ENCODE data around the gene DHRS3.

Gene DHRS3

DNA sequence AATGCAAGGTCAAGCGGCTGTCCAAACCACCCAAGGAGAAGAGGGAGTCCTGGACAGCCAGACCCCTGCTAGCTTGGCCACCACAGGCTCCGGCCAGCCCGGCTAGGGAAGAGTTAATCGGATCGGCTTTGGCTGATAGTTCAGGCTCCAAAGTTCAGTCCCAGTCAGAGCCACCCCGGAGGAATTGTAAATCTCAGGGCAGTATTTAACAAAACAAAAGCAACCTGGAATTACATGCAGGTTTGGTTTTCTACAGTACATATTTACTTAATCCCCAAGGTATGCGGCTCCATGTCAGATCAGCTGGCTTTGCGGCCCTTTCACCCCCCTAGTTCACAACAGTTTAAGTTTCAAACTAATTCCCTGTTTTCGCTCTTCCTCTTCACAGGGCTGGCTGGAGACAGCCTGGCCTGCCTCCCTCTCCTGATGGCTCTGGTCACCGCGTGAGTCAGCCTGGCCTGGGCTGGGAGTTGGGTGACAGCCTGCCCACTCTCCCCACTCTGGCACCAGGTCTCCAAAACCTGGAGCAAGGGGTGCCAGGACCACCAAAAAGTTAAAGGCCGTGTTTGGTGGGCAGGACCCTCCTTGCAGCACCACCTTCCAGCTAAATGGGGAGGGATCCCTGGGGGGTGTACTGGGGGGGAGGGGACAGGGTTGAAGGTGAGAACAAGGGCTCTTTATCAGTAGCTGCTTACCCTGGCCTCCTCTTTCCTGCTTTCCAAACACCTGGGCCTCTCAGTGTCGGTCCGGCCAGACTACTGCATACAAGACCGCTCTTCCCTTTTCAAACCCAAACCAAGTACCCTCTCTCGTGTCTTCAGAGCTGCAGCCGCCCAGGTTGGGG is 1.9 kb downstream of the DHRS3 start:
- no peak for DNase-seq

DNA sequence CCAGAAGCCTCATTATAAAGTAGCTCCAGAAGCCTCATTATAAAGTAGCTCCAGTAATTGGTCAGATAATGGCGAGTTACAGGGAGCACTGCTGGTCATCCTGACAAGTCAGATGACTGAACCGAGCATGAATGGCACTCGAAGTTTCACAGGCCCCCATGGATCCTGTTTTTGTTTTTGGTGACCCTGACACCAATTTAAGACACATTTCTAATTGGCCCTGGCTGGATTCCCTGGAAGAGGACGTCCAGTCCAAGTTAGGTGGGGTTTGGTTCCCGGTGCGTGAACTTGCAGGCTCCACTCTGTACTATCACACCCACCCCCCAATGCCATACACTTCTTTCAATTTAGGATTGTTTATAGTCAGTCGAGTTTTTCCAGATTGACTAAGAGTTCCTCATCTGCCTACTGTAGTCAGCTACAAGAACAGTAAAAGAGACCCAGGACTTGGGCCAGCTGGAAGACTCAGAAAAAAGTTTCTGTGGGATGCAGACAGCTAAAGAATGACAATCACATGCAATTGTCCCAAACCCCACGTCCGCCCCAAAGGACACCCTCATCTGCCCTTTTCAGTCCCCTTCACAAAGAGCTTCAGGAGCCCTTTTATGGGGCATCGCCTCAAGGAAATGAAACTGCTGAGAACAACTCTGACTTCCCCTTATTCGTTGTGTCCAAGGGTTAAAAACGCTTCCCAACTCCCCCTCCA is 2.7 kb downstream of the DHRS3 start:
- no peak for DNase-seq

DNA sequence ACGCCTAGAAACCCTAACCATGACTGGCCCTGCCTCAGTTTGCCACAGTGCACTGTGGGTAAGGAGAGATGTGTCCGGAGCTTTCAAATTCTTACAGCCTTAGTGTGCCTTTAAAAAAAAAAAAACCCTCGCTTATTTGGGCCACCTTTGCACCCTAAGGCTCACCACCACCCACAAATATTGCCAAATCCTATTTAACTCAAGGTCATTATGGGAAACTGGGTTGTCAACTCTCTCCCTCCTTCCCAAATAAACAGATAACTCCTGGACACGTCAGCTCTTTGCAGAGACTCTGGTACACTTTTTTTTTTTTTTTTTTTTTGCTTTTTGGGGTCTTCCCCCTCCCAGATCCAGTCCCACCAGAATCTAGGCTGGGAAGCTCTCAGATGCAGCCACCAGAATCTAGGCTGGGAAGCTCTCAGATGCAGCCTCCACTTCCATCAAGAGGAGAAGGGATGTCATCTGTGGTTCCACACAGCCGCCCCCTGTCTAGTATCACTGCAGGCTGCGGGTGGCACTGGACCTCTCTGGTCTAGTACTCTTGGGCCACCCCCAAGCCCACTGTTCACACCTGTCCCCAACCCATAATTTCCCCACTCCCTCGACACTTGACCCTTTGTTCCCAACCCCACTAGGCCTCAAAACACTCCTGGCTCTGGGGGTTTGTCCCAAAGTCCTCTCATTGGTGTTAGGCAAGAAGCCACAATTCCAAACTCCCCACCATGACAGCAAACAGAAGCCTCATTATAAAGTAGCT is 3.4 kb downstream of the DHRS3 start:
- no peak for DNase-seq

DNA sequence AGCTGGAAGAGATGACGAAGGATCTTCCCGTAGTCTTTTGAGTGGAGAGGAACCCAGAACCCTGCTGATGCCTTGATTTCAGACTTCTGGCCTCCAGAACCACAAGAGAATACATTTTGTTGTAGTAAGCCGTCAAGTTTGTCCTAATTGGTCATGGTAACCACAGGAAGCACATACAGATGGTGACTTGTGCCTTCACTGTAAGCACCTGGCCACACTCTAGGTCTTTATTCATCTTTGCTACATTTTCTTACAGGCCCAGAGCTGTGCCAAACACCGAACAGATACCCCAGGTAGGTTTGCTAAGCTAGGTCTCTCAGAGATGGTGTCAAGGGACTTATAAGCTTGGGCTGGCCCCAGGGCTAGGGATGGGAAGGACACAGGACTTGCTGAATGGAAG is 4.8 kb downstream of the DHRS3 start:
- DNase-seq, result no peak

DNA sequence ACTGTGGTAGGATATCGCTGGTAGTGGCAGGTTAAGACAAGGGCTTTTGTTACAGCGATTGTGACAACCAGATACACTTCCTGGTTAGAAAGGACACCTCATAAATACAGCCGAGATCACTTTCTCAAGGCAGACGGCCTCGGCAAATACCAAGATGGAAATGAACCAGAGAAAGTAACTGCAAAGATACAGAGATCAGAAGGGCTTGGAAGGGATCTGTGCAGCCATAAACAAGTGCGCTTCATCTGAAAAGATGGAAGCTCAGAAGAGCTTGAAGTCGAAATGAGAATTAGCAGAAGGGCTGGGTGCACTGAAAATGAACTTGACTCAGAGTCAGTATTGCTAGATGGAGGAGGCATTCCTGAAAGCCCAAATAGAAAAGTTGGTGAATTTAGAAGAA is 7.1 kb downstream of the DHRS3 start:
- no peak for DNase-seq

DNA sequence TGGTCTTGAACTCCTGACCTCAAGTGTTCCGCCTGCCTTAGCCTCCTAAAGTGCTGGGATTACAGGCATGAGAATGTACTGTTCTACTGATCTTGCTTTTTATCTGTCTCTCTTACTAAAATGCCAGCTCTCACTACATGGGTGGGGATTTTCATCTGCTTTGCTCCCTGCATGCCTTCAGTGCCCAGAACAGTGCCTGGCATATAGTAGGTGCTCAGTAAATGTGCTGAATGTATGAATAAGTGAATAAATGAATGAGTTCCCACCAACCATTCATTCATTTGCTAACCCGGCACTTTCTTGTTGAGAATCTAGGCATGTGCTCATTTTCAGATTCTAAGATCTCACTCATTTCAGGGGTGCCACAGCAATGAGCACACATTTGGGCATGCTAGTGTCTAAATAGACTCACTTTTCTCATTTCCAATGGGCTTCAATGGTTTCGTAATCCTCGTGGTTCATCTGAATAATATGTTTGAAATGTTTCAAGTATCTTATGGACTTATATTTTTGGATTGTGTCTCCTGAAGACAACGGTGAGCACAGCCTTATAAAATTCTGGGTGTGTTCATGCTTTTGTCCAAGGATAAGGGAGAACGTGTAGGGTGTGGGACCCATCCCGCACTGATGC is 7.6 kb downstream of the DHRS3 start:
- no peak for DNase-seq

DNA sequence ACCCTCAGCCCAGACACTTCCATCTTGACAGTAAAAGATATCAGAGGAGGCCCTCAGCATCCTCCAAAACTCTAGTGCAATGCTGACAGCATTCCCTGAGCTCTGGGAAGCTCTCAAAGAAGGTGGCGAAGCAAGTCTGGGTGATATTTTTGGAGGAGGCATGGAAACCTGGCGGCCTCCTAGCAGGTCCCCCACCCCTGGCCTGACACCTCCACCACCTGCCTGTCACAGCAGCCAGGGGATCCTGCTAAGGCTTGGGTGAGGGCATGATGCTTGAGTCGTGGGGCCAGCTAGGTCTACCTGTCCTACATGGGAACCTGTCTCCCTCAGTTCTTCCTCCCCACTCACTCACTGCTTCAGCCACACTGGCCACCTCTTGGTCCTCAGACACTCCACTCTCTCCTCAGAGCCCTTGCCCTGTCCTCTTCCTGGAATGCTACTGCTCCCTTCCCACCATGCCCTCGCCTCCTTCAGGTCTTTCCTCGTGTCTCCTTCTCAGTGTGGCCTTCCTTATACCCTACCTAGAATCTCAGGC is 8.5 kb downstream of the DHRS3 start:
- DNase-seq, result no peak

DNA sequence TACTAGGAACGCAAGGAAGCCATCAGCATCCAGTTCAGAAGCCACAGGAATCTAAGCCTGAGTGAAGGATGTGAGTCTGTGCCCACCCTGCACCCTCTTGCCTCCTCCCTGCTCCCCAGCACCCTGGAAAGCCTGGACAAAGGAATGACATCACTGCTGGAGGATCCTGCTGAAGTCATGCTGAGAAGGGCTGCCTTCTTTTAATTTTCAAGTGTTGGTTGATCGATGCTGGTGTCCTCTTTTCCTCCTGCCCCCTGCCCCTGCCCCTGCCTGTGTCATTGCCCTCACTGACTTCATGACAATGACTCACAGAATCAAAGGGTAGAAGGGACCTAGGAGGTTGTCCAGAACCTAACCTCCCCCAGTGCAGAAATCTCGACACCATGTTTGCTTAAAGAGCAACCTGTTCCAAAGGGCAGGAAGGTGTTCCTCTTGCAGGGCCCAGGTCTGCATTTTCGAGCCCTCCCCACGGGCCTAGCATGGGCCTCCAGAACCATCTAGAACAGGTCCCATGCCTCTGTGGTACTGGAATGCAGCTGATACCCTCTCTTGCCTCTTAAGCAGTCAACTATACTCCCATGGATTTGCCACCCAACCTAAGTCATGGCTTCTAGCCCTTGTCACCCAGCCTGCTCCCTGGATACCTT is 9.6 kb downstream of the DHRS3 start:
- no peak for DNase-seq

DNA sequence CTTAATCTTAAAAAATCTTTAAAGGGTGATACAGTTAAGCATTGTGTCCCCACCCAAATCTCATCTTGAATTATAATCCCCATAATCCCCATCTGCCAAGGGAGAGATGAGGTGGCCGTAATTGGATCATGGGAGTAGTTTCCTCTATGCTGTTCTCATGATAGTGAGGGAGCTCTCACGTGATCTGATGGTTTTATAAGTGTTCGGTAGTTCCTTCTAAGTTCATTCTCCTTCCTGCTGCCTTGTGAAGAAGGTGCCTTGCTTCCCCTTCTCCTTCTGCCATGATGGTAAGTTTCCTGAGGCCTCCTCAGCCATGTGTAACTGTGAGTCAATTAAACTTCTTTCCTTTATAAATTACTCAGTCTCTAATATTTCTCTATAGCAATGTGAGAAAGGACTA is 10.7 kb downstream of the DHRS3 start:
- no peak for DNase-seq

DNA sequence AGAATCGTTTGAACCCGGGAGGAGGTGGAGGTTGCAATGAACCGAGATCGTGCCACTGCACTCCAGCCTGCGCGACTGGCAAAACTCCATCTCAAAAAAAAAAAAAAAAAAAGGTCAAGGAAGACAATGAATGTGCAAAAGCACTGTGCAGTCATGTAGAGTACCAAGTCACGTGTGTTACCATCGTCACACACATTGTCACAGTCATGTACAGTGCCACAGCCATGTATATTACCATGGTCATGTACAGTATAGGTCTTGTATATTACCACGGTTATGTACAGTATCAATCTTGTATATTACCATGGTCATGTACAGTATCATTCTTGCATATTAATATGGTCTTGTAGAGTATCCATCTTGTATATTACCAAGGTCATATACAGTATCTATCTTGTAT is 13.0 kb downstream of the DHRS3 start:
- DNase-seq, result no peak

DNA sequence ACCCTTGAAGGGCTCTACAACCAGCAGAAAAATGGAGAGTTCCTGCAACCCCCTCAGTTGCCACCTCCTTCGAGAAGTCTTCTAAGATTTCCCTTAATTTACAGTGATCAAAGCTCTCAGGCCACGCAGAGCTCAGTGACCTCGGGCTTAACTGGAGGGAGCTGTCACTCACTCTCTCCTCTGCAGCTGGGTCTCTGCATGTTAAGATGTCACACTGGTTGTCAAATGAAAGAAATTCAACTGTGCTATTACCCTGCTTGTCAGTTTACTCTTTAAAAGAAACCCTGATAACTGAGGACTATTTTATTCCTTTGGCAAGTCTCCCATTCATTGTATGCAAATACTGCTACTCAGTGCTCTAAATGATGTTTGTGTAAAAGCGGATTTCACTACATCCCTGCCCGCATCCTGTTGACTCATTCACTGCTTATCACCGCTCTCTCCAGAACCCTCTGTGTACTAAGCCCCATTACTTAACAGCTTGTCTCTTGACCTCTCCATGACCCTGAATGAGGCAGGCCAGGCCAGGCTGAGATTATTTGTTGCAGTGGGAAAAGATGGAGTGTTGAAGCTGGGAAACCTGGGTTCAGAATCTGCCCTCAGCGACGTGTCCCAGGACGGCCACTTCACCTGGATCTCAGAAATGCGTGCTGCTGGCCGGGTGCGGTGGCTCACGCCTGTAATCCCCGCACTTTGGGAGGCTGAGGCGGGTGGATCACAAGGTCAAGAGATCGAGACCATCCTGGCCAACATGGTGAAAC is 13.7 kb downstream of the DHRS3 start:
- DNase-seq, result peak; percentile 47 to 60

DNA sequence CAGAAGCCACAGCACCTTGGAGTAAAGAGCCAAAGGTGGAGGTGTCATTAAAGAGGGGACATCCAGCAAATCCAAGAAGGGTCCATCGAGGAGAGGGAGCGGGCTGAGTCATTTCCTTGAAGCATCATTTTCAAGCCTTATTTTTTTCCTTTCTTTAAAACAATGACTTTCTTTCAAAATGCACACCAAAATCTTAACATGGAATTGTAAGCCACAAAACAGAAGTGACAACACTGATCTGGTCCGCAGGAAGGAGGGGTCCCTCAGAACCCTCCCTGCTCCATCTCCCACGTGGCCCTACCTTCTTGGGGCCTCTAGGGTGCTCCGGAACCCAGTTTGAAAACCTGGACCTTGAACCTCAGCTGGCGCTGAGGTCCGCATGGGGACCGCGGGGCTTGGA is 14.8 kb downstream of the DHRS3 start:
- DNase-seq, result no peak

DNA sequence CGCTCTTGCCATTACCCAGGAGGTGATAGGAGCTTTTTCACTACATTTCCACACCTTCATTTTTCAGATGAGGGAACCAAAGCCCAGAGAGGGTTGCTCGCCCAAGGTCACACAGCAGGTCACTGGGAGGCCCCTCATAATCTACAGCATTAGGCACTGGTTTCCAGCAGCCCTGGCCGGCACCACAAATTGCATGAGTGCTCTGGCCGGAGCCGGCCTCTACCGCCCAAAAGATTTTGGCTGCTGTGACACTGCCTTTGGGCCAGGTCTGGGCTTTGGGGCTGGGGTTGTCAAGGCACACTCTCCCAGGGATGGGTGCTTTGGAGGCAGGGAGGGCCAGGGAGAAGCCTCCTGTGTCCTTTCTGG is 15.4 kb downstream of the DHRS3 start:
- no peak for DNase-seq

DNA sequence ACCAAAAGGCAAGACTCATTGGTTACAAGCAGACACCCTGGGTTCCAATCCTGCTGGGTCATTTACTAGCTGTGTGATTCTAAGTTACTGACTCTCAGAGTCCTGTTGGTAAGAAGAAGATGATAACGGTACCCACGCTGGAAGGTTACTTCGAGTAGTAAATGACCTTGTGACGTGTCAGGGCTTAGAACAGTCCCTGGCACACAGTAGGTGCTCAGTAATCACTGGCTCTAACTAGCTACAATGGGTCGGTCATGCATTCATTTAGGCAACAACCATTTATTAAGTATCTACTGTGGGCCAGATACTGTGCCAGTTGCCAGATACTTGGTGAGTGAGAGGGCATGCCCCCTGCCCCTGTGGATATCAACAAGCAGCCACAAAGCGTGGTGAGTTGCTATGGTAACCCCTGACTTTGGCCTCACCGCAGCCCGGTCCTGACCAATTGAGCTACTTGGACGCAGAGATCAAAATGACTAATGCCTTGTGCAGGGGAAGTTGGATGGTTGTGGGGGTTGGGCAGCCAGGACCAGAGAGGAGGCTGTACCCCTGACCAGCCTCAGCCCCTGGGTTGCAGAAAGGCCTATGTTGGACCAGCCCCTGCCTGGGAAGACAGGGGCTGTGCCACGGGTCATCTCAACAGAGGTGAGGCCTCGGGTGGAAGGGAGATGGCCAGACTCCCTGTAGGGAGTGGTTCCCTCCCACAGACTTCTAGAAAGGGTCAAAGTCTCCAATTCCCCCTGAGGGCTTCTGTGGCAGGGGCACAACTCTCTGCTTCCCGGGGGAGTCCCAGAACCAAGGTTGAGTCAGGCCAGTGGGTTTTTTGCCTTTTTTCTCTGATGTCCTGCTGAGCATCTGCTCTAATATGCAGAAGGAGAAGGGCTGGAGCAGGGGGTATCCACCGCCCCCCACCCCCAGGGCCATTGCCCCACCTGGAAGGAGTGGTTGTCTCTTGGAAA is 16.0 kb downstream of the DHRS3 start:
- DNase-seq, result no peak

DNA sequence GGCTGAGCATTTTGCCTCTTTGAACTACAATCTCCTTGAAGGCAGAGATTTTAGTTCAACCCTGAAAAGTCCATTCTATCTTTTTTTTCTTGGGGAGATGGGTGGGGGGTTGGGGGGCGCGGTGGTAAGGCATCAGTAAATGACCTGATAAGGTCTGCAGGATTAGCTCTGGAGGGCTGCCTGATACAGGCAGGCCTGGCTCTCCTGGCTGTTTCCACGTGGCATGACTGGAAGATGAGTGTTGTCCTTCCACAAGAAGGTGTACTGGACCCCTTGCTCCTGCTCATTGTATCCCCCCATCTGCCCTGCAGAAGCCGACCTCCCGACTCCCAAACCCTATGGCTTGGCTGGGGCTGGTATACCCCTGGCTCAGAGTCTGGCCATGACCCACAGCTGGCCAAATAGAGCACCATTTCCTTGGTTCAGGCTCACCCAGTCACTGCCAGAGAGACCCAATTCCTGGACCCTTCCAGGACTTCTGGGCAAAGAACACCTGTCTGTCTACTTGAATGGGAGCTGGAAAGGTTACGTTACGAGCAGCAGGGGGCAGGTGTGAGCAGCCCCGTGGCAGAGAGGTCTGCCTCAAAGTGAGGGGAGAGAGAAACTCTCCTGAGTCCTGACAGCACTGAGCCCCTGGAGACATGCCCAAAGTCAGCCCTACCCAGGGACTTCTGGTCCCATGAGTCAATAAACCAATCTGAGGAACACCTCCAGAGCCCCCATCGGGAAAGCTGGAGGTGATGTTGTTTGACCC is 17.0 kb downstream of the DHRS3 start:
- DNase-seq, result peak; percentile 57 to 58

DNA sequence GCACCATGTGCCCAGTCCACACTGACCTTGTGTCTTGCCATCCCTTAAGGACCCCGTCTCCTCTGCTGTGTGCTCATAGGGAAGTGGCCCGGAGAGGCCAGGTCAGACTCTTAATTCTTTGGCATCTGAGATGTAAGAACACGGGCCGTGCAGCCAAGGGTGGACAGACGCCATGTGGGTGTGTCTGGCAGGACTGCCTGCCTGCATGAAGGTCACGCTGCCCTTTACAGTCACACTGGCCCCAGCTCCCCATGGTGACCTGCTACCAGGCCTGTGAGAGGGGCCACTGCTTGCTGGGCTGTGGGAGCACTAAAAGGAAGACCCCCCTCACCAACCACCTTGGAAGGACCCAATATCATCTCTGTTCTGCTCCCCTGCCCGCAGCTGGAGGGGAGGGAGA is 17.7 kb downstream of the DHRS3 start:
- DNase-seq, result no peak

DNA sequence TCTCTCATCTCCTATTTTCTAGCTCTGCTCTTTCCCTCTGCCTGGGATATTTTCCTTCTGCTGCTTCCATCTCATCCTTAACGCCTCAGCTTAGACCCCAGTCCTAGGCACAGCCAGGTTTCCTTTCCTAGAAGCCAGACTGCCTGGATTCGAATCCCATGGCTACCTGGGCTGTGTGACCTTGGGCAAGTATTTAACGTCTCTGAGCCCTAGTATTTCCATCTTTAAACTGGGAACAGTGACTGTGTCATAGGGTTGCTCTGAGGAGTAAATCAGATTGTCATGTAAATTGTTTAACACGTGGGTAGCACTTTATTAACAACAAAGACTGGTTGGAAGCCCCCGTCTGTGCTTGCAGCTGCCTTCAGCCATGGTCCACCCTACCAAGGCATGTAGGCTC is 18.4 kb downstream of the DHRS3 start:
- no peak for DNase-seq

DNA sequence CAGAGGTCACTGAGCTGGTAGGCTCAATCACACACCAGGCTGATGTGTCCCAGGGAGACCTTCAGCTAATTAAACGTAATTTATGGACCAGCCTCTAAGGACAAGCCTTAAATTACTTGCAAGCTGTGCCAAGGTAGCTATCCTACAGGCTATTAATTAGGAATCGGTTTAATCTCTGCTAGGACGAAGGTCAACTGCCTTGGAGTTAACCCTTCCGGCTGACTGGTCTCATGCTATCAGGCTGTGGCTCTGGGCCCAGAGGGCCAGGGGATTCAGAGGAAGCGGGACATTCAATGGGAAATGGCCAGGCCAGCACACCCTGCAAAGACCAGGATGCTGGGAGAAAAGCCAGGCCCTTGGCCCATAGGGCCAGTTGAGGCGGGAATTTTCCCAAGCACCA is 19.0 kb downstream of the DHRS3 start:
- no peak for DNase-seq

DNA sequence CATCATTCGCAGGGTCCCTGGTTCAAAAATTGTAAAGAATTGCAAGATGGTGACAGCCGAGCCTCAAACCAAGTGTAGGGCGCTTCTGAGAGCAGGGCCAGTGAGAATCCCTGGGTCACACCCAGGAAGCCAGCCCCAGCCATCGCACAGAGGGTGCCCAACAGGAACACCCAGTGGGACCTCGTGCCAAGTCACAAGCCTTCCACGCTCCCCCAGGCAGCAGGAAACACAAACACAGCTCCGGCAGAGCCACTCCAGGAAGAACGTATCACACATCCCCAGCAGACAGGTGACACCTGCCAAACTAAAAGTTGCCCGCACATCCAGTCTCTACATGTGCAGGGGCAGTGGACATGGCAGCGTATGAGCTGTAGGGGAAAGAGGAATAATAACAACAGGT is 20.2 kb downstream of the DHRS3 start:
- DNase-seq, result no peak

Measured in activated CD4-positive, alpha-beta T cell treated with anti-CD3 and anti-CD28 coated beads, Interleukin-2, amount 50 U/mL, for 4 hours (primary cell).